GM19467 (cell line): ENCODE results near the gene SEMA3C.

Source experiments
- ATAC-seq: cut with Tn5 transposase; IDR thresholded peaks from one replicate; pipeline ENCODE4 v1.9.1; 2021; ENCODE audit warnings: mild to moderate bottlenecking, moderate library complexity; ENCODE audit not compliant: unreplicated experiment

SEMA3C gene

GRCh38 chr7:80890426-80891258 is 28.2 kb downstream of the SEMA3C start:
- ATAC-seq: no peak

- ATAC-seq: no peak
These were observed 29.3 kb downstream of the SEMA3C start for GRCh38 chr7:80889525-80889924.

- no peak for ATAC-seq
These were observed 33.1 kb downstream of the SEMA3C start for GRCh38 chr7:80885757-80886156.

GRCh38 chr7:80884511-80885195 is 34.2 kb downstream of the SEMA3C start:
- ATAC-seq: no peak

GRCh38 chr7:80883154-80884025 is 35.5 kb downstream of the SEMA3C start:
- no peak for ATAC-seq

- ATAC-seq: no peak
These were observed 36.5 kb downstream of the SEMA3C start for GRCh38 chr7:80882213-80882801.

- ATAC-seq: no peak
These were observed 37.4 kb downstream of the SEMA3C start for GRCh38 chr7:80881351-80881900.

GRCh38 chr7:80879849-80880248 is 39.0 kb downstream of the SEMA3C start:
- ATAC-seq: no peak

GRCh38 chr7:80876894-80877414 is 41.9 kb downstream of the SEMA3C start:
- no peak for ATAC-seq

- no peak for ATAC-seq
These were observed 43.2 kb downstream of the SEMA3C start for GRCh38 chr7:80875537-80876120.

- ATAC-seq: no peak
These were observed 45.7 kb downstream of the SEMA3C start for GRCh38 chr7:80873140-80873539.

- ATAC-seq: no peak
These were observed 47.6 kb downstream of the SEMA3C start for GRCh38 chr7:80871228-80871627.

GRCh38 chr7:80870813-80871212 is 48.0 kb downstream of the SEMA3C start:
- no peak for ATAC-seq

GRCh38 chr7:80869821-80870751 is 48.8 kb downstream of the SEMA3C start:
- no peak for ATAC-seq

GRCh38 chr7:80869106-80869784 is 49.6 kb downstream of the SEMA3C start:
- no peak for ATAC-seq

GRCh38 chr7:80868566-80868965 is 50.3 kb downstream of the SEMA3C start:
- ATAC-seq: no peak

- ATAC-seq: no peak
These were observed 58.3 kb downstream of the SEMA3C start for GRCh38 chr7:80860554-80860953.

GRCh38 chr7:80859272-80859970 is 59.4 kb downstream of the SEMA3C start:
- no peak for ATAC-seq
